GM19025 (cell line): Measurements from ENCODE around the gene LRRC75A.

Source experiments
- ATAC-seq: cut with Tn5 transposase; IDR thresholded peaks from one replicate; pipeline ENCODE4 v1.9.1; 2021; ENCODE audit warnings: mild to moderate bottlenecking, low read depth, moderate library complexity; ENCODE audit not compliant: unreplicated experiment

LRRC75A gene

GRCh38 chr17:16437083-16437482 lies 54.9 kb downstream of the LRRC75A start:
- ATAC-seq: no peak

GRCh38 chr17:16435925-16436886 lies 55.8 kb downstream of the LRRC75A start:
- ATAC-seq: no peak

- no peak for ATAC-seq
Observed at GRCh38 chr17:16434662-16435061, 57.3 kb downstream of the LRRC75A start.

GRCh38 chr17:16433514-16433913 lies 58.5 kb downstream of the LRRC75A start:
- no peak for ATAC-seq

- no peak for ATAC-seq
Observed at GRCh38 chr17:16432017-16432416, 60.0 kb downstream of the LRRC75A start.

- no peak for ATAC-seq
Observed at GRCh38 chr17:16430650-16431049, 61.3 kb downstream of the LRRC75A start.

GRCh38 chr17:16429083-16429482 lies 62.9 kb downstream of the LRRC75A start:
- no peak for ATAC-seq

GRCh38 chr17:16428098-16428882 lies 63.7 kb downstream of the LRRC75A start:
- ATAC-seq: no peak

GRCh38 chr17:16427020-16427419 lies 65.0 kb downstream of the LRRC75A start:
- no peak for ATAC-seq

- no peak for ATAC-seq
Observed at GRCh38 chr17:16425698-16426659, 66.0 kb downstream of the LRRC75A start.

- ATAC-seq: no peak
Observed at GRCh38 chr17:16425202-16425601, 66.8 kb downstream of the LRRC75A start.

GRCh38 chr17:16423226-16423872 lies 68.6 kb downstream of the LRRC75A start:
- no peak for ATAC-seq

GRCh38 chr17:16422416-16422815 lies 69.6 kb downstream of the LRRC75A start:
- ATAC-seq: no peak

GRCh38 chr17:16419929-16420271 lies 72.1 kb downstream of the LRRC75A start:
- no peak for ATAC-seq

- ATAC-seq: no peak
Observed at GRCh38 chr17:16419074-16419928, 72.7 kb downstream of the LRRC75A start.

- no peak for ATAC-seq
Observed at GRCh38 chr17:16418685-16419068, 73.3 kb downstream of the LRRC75A start.

GRCh38 chr17:16417896-16418684 lies 73.9 kb downstream of the LRRC75A start:
- no peak for ATAC-seq

GRCh38 chr17:16417399-16417798 lies 74.6 kb downstream of the LRRC75A start:
- no peak for ATAC-seq
